DOHH2 (cell line): Measurements from ENCODE around the gene MRPL3.

Experiments
- CTCF ChIP-seq: fragments of 200-600 bp; sonication (generic); IDR thresholded peaks from one replicate; pipeline ENCODE4 v1.5.1; 2014; ENCODE audit warnings: antibody characterized with exemption, mild to moderate bottlenecking, low read depth, low read length; ENCODE audit not compliant: poor library complexity, severe bottlenecking
- EZH2phosphoT487 ChIP-seq: fragments of 200-600 bp; sonication (generic); IDR thresholded peaks from 2 replicates; pipeline ENCODE4 v1.6.1; 2017; ENCODE audit warnings: borderline replicate concordance, mild to moderate bottlenecking, antibody characterized with exemption, low read length, moderate library complexity, mixed read lengths

GRCh38 chr3:131540821-131541220 is 38.0 kb upstream of the MRPL3 start:
- TF ChIP-seq CTCF (no peak), EZH2phosphoT487 (no peak)
